ENCODE measurements around the gene RNF19B.

DNA sequence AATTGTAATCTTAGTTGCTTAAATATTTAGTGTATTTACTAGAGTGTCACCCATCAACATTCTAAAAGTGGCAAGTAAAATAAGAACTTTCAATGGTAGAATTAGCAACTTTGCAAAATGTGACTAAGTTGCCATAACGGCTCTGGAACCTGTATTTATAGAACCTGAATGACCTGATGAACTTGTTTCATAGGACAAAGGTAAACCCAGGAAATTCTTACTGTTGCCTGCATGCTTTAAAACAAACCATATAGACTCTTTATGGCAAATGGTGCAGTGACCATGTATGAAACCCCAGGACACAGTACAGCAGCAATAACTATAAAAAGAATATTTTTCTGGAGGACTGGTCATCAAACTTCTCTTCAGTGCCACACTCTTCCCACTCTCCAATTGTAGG is 49.2 kb upstream of the RNF19B start:
- TF ChIP-seq CTCF (IDR thresholded peaks at IDR 0.05; ENCODE audit: low read length): no peak
- TF ChIP-seq EZH2phosphoT487 (IDR thresholded peaks at IDR 0.05; ENCODE audit: low read length): no peak

Data from MM.1S (cell line).